Anterior cingulate cortex (tissue), 58 donors: ENCODE measurements around the gene SSTR5.
A peak's percentile ranks its signal among the peaks of the same experiment; 100 is the strongest.

Experiments
- DNase-seq, 58 donors: peaks; one replicate each; lab custom pipeline; 2025; lab: John Stamatoyannopoulos, UW

The SSTR5 gene

DNA sequence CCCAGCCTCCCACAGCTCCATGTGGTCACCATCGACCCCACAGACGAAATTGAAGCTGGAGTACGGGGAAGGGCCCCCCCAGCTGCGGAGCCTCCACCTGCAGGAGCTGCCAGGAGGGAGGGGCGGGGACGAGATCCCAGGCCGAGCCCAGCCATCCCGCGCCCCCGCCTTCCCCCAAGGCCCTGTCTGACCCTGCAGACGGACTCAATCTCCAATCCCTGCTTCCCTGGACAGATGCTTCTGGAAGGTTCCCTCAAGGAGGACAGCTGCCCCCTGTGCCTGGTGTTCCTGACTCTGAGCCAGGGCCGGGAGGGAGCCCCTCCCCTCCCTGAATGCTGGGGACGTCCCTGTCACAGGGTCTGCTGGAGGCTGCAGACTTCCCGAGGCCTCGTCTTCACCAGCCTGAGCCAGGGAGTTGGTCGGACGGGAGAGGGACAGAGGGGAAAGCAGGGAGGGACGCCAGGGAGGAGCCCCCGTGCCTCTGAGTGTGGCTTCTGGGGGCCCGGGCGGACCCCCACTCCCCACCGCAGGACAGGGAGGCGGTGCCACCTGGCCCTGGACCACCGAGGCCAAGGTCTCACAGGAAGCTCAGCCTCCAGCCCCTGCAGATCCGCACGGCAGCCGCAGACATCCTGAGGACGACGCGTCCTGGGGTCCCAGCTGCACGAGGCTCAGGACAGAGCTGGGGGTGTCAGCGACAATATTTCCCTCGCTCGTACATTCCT, 44.8 kb downstream of the SSTR5 start:
- no peak for DNase-seq

GRCh38 chr16:1117926-1118325, 45.4 kb downstream of the SSTR5 start:
- no peak for DNase-seq

DNA sequence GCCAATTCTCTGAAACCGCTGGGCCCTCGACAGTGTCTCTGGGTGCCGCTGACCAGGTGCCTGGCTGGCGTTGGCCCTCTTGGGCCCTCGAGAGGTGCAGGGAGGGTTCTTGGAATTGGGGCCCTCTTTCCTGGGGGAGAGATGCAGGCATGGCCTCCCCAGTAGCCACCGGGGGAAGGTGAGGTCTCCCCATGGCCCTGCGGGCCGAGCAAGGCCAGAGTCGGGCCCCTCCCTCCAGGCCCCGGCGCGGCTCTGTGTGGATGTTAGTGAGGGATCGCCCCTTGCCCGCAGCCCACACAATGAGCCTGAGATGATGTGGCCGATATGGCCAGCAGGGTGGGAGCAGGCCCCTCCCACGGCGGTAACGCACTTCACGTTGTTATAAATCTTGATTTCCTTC, 46.6 kb downstream of the SSTR5 start:
- no peak for DNase-seq

DNA sequence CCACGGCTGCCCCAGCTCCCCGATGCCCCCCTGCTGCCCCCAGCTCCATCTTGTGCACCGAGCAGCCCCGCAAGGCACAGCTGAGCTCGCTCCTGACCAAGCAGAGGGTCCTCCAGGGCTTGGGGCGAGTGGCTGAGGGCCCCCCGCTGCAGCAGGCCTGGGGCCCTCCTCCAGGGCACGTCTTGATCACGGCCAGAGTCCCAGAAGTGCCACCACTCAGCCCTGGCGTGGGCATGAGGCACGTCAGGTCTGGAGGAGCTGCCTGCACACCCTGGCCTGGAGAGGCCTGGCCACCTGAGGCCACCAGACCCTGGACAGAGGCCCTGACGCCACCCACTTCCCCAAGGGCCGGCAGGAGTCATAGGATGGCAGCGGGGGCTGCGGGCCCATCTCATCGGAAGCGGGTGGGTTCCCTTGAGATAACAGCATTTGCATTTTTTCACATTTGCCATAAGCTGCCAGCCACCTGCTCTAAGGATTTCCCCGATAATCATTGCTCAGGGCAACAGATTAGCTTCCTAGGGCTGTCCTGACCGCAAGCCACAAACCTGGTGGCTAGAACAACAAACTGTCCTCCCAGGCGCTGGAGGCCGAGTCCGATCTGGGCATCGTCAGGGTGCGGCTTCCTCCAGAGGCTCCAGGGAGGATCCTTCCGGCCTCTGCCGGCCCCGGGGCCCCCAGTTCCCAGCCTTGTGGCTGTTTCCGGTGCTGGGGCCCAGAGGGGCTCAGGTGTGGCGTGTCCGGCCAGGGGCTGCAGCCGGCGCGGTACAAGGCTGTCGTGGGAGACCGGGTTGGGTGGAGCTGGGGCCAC, 47.4 kb downstream of the SSTR5 start:
- no peak for DNase-seq

DNA sequence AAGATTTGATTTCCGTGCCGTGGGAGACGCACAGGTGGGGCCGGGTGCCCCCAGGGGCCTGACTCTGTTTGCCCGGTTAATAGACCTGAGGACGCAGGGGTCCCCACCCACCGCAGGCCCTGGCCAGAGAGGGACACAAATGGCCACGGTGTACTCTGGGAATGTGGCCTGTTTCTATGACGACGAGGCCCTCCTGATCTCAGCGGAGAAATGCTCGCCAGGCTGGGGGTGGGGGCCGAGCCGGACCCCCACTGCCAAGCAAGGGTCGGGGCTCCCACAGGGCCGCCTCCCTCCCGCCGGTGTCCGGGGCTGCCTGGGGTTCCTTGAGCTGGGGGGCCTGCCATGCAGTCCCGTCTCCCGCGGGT, 48.0 kb downstream of the SSTR5 start:
- no peak for DNase-seq

DNA sequence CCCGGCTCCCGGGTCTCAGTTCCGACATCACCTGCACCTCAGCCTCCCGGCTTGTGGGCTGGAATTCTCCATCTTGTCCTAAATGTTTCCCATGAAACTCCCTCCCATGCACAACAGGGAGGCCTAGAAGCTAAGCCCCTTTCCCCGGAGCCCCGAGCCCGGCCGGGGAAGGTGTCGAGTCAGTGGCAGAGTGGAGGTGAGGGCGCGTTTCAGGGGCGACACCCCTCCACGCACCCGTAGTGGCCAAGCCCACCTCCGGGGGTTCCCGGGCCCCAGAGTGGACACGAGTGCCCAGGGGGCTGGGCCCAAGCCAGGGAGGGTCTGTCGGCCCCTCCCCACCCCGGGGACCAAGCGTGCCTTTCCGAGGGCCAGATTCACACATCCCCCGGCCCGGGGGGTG, 48.5 kb downstream of the SSTR5 start:
- DNase-seq: no peak

GRCh38 chr16:1121601-1122397, 49.3 kb downstream of the SSTR5 start:
- DNase-seq: no peak

- no peak for DNase-seq
Observed at GRCh38 chr16:1122398-1122765, 49.8 kb downstream of the SSTR5 start.

DNA sequence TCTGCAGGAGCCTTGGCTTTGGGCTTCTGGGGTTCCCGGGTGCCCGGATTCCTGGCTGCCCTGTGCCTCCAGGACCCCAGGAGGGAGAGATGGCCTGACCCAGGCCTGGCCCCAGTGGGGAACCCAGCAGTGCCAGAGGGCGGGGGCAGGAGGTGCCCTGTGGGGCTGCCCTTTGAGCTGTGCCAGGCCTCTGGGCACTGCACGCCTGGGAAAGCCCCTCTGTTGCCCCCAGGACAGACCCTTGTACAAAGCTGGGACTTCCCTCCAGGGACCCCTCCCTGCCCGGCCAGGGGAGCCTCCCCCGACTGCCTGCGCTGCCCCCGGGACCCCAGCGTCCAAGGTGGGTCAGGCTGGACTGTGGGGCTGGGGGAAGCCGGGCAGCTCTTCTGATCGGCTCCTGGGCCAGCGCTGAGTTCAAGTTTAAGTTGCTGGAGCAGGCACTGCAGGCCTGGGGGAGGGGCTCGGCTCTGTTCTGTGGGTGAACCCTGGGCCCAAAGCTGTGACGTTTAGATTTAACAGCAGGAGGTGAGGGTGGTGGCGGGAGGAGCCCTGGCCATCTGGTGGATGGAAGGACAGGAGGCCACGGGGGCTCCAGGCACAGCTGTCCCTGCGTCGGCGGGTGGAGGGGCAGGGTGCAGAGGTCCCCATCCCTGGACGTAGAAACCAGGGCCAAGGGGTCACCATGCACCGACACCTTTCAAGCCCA, 51.1 kb downstream of the SSTR5 start:
- no peak for DNase-seq

- no peak for DNase-seq
Observed at GRCh38 chr16:1124291-1124690, 51.7 kb downstream of the SSTR5 start.

GRCh38 chr16:1124795-1125194, 52.2 kb downstream of the SSTR5 start:
- DNase-seq: no peak

DNA sequence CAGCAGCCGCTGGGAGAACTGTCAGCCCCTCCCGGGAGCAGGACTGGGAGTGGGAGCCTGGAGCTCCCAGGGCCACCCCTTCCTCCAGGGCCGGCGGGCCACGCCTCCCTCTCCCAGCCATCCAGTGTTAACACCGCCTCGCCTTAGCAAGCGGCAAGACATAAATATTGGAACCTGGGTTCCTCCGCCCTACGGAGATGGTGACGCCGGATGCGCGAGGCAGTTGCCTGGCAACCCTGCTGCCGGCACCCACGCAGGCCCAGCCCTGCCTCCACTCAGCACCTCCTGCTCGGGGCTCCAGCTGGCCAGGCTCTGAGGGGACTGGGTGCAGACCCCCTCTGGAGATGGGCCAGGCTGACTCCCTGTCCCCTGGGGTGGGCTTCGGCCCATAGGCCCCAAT, 52.9 kb downstream of the SSTR5 start:
- peak in 54 of 58 donors; percentile 3 to 88 (median 55) for DNase-seq

DNA sequence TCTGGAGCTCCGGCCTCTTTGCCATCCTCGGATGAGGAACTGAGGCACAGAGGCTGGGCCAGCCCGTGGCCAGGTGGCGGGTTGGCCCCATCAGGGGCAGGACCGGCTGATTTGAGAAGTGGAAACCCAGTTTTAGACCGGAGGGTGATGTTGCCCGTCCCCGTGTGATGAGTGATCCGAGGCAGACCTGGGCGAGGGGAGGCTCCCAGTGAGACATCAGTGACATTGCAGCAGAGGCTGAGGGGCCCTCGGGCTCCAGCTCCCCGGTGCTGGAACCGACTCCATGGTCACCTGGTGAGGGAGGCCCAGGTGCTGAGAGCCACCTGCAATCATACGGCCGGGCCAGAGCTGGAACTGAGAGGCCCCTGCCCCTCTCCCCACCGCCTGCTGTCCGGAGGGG, 53.5 kb downstream of the SSTR5 start:
- DNase-seq: no peak

GRCh38 chr16:1126586-1126985, 54.0 kb downstream of the SSTR5 start:
- DNase-seq: no peak

DNA sequence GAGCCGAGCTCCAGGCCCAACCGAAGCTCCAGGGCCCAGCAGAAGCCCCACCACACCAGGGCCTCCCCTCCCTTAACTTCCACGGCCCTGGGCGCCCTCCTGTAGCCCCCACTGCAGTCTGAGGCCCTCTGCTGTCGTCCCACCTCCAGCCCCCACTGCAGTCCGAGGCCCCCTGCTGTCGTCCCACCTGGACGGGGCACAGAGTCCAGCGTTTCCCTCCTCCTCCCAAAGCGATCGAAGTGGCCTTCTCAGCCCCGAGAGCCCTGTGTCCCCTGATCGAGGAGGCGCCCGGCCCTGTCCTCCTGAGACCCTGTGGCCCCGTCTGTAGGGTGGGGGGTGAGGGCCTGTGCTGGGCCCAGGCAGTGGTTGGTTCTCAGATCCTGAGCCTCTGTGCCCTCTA, 54.6 kb downstream of the SSTR5 start:
- DNase-seq: no peak

GRCh38 chr16:1127971-1128715, 55.6 kb downstream of the SSTR5 start:
- no peak for DNase-seq

- DNase-seq: no peak
Observed at GRCh38 chr16:1129106-1129960, 56.8 kb downstream of the SSTR5 start.

GRCh38 chr16:1130382-1130781, 57.8 kb downstream of the SSTR5 start:
- DNase-seq: no peak
